K562 (cell line): ENCODE data around the gene SMAD3. TPM values are rescaled to one million over a fixed set of nuclear protein-coding genes. Genes with fewer than 3 reads are reported as not detected.

ENCODE experiments used
- C11orf30 ChIP-seq: fragments of 450-650 bp; IDR thresholded peaks from 2 replicates; pipeline ENCODE4 v1.6.1; 2016; ENCODE audit warnings: low read depth, mild to moderate bottlenecking
- FOXM1 ChIP-seq, 2 experiments: fragments of 450-650 bp in 1 of 2; sonication (generic) in 1 of 2; formaldehyde crosslinking in 1 of 2; IDR thresholded peaks; 2 replicates each; pipeline versions ENCODE4 v1.6.1 to v1.9.0; 2017 to 2022; ENCODE audit warnings: low read depth in 2 of 2, mild to moderate bottlenecking in 2 of 2, missing genetic modification reagents in 1 of 2, moderate library complexity in 1 of 2
- HNRNPL ChIP-seq: fragments of 200-400 bp; formaldehyde crosslinking; IDR thresholded peaks from 2 replicates; pipeline ENCODE4 v1.6.1; 2017; ENCODE audit warnings: low read depth, mild to moderate bottlenecking, low read length
- HNRNPLL ChIP-seq: fragments of 200-400 bp; formaldehyde crosslinking; IDR thresholded peaks from 2 replicates; pipeline ENCODE4 v1.6.1; 2017; ENCODE audit warnings: low read length, low read depth, mild to moderate bottlenecking; ENCODE audit not compliant: poor library complexity, severe bottlenecking
- NCOA1 ChIP-seq: fragments of 450-650 bp; IDR thresholded peaks from 2 replicates; pipeline ENCODE4 v1.6.1; 2016; ENCODE audit warnings: low read depth
- POLR2H ChIP-seq: IDR thresholded peaks from 2 replicates; pipeline ENCODE4 v1.6.1; 2016; ENCODE audit warnings: missing genetic modification characterization, low read depth, mild to moderate bottlenecking, control low read depth, missing compliant biosample characterization, moderate library complexity
- PYGO2 ChIP-seq: fragments of 450-650 bp; IDR thresholded peaks from 2 replicates; pipeline ENCODE4 v1.6.1; 2016; ENCODE audit warnings: mild to moderate bottlenecking, missing genetic modification characterization, moderate library complexity, missing compliant biosample characterization
- SREBF1 ChIP-seq: fragments of 150-350 bp; IDR thresholded peaks from 2 replicates; pipeline ENCODE4 v1.6.1; 2014; ENCODE audit warnings: antibody characterized with exemption, low read depth, low read length, borderline replicate concordance
- TAF9B ChIP-seq: fragments of 450-650 bp; IDR thresholded peaks from 2 replicates; pipeline ENCODE4 v1.6.1; 2018; ENCODE audit warnings: mild to moderate bottlenecking; ENCODE audit not compliant: partially characterized antibody
- TCF3 ChIP-seq: sonication (generic); formaldehyde crosslinking; IDR thresholded peaks from 2 replicates; pipeline ENCODE4 v1.4.0; 2020; ENCODE audit warnings: mild to moderate bottlenecking, missing genetic modification reagents
- ZFX ChIP-seq: sonication (generic); formaldehyde crosslinking; IDR thresholded peaks from 2 replicates; pipeline ENCODE4 v1.8.0; 2022; ENCODE audit warnings: mild to moderate bottlenecking, missing genetic modification reagents, moderate library complexity
- ZNF12 ChIP-seq: sonication (generic); formaldehyde crosslinking; IDR thresholded peaks from 2 replicates; pipeline ENCODE4 v1.4.0; 2020; ENCODE audit warnings: mild to moderate bottlenecking, missing genetic modification reagents
- ZNF253 ChIP-seq: fragments of 250-450 bp; sonication (Bioruptor Pico); conservative IDR thresholded peaks from 2 replicates; pipeline ENCODE4 v1.6.1; 2021; ENCODE audit warnings: mild to moderate bottlenecking
- ZNF3 ChIP-seq: fragments of 250-450 bp; sonication (Bioruptor Pico); IDR thresholded peaks from 2 replicates; pipeline ENCODE4 v1.5.0; 2021; ENCODE audit warnings: mild to moderate bottlenecking, moderate library complexity
- ZNF407 ChIP-seq: fragments of 450-650 bp; IDR thresholded peaks from 2 replicates; pipeline ENCODE4 v1.6.1; 2016; ENCODE audit warnings: low read depth
- ZNF518B ChIP-seq: fragments of 250-450 bp; sonication (Bioruptor Pico); IDR thresholded peaks from 2 replicates; pipeline ENCODE4 v1.5.0; 2021; ENCODE audit warnings: mild to moderate bottlenecking, moderate library complexity
- polyA plus RNA-seq, 8 experiments: library from polyadenylated mRNA; depleted of rRNA in 4 of 8; stranded (reverse) in 5 of 8; unstranded in 3 of 8; fragments of >200 nt; fragmentation: Nextera tagmentation in 2 of 8; fragmentation: Illumina TruSeq in 1 of 8; extraction: Ambion mirVana in 2 of 8; extraction: Trizol in 1 of 8; gene quantifications; 2 replicates each; pipeline versions ENCODE4 v1.2.1 to v1.2.3, GENCODE V29; 2011 to 2014; ENCODE audit warnings: inconsistent platforms in 1 of 8, missing spikeins in 1 of 8
- total RNA-seq, 7 experiments: library from RNA; depleted of rRNA in 6 of 7; stranded (reverse); fragments of >200 nt in 6 of 7; fragmentation: Illumina TruSeq in 2 of 7; extraction: Trizol in 2 of 7; gene quantifications; 2 replicates each; pipeline versions ENCODE4 v1.2.1 to v1.2.3, GENCODE V29; 2011 to 2021; ENCODE audit warnings: low replicate concordance in 1 of 7

The SMAD3 gene
- total and polyA plus RNA-seq, 9 of the 15 experiments (the other 6 are each of a cell fraction or from before 2014, with no cell fraction given), result 4.3 to 39.2 (median 11.1) TPM

- TF ChIP-seq PYGO2 (tag) (no peak), C11orf30 (no peak), TAF9B (no peak), ZFX (CRISPR knock-in tag) (no peak), ZNF3 (no peak), FOXM1 (IDR thresholded peaks at IDR 0.05; ENCODE audit: low read depth) (no peak), FOXM1 (CRISPR knock-in tag; IDR thresholded peaks at IDR 0.05; ENCODE audit: low read depth) (no peak), HNRNPLL (no peak), NCOA1 (no peak), ZNF253 (CRISPR knock-in tag) (no peak), POLR2H (tag) (no peak), TCF3 (peak; percentile 80), HNRNPL (no peak), SREBF1 (no peak), ZNF12 (CRISPR knock-in tag) (no peak), ZNF518B (CRISPR knock-in tag) (no peak), ZNF407 (no peak)
These were observed 32.7 kb downstream of the SMAD3 start (continued) for GRCh38 chr15:67097930-67098740.
